K562 (cell line): Measurements from ENCODE around the gene ARHGEF7. TPM values are rescaled to one million over a fixed set of nuclear protein-coding genes. Genes with fewer than 3 reads are reported as not detected.

Source experiments
- ATAC-seq: fragments of 200-7000 bp; cut with Tn5 transposase; 3 replicates; pipeline ENCODE4 v1.9.1; 2020; ENCODE audit warnings: moderate library complexity
- BruUV-seq: library from RNA; stranded (reverse); fragments of 400-500 nt; replicated peaks from 2 replicates; lab custom pipeline; 2021; lab: Mats Ljungman, UMichigan
- CTCF ChIA-PET: fragments of 300-600 bp; formaldehyde crosslinking; extraction: SDS; loops from one replicate; lab custom pipeline; 2021; ENCODE audit warnings: low intra/inter-chr PET ratio; lab: Yijun Ruan, JAX
- POLR2A ChIA-PET: fragments of 300-600, 350-650 bp; sonication (Branson Sonifier 250); formaldehyde crosslinking; extraction: SDS; loops from one replicate; lab custom pipeline; 2021; ENCODE audit warnings: antibody characterized with exemption, inconsistent platforms; lab: Yijun Ruan, JAX
- DNase-seq, 4 experiments: peaks; one replicate each; pipeline versions ENCODE4 v3.0.0 to v3.0.0-alpha.2; 2011 to 2018; ENCODE audit warnings: low spot score in 3 of 4, mixed read lengths in 3 of 4; ENCODE audit errors: extremely low read depth in 1 of 4
- FAIRE-seq: peaks from 2 replicates; lab custom pipeline; 2011; peaks lifted over from hg19 to GRCh38; lab: Jason Lieb, UNC
- H2AFZ ChIP-seq: 2 replicates; pipeline ENCODE4 v1.6.0; 2011; ENCODE audit warnings: low read depth, low read length, control low read depth, inconsistent platforms
- H3K27ac ChIP-seq: fragments of 200-600 bp; 3 replicates; pipeline ENCODE4 v1.8.0; 2011; ENCODE audit warnings: low read depth, mild to moderate bottlenecking, control low read depth, inconsistent platforms, low read length, moderate library complexity, mixed read lengths; ENCODE audit errors: extremely low read depth
- H3K27me3 ChIP-seq, 2 experiments: fragments of 300-600 bp in 1 of 2; 2 replicates in 1 of 2; 3 replicates in 1 of 2; pipeline versions ENCODE4 v1.6.0 to v1.8.0; 2011; ENCODE audit warnings: inconsistent platforms in 2 of 2, low read length in 2 of 2, mild to moderate bottlenecking in 1 of 2, mixed read lengths in 1 of 2, moderate library complexity in 1 of 2; ENCODE audit not compliant: control insufficient read depth in 2 of 2, insufficient read depth in 2 of 2
- H3K36me3 ChIP-seq: fragments of 300-600 bp; 3 replicates; pipeline ENCODE4 v1.8.0; 2011; ENCODE audit warnings: mild to moderate bottlenecking, low read length, inconsistent platforms; ENCODE audit not compliant: control insufficient read depth, insufficient read depth
- H3K4me1 ChIP-seq, 2 experiments: fragments of 200-600 bp in 1 of 2; replicated peaks in 1 of 2; 2 replicates in 1 of 2; 3 replicates in 1 of 2; pipeline versions ENCODE4 v1.5.1 to v1.8.0; 2011; ENCODE audit warnings: inconsistent platforms in 2 of 2, low read length in 2 of 2, mild to moderate bottlenecking in 1 of 2, mixed read lengths in 1 of 2, moderate library complexity in 1 of 2; ENCODE audit not compliant: control insufficient read depth in 2 of 2, insufficient read depth in 2 of 2
- H3K4me2 ChIP-seq: 2 replicates; pipeline ENCODE4 v1.6.1; 2011; ENCODE audit warnings: low read length, control low read depth, inconsistent platforms, mixed read lengths; ENCODE audit not compliant: insufficient read depth
- H3K4me3 ChIP-seq: fragments of 200-600 bp; sonication (generic), shearing (Covaris generic); 2 replicates; pipeline ENCODE4 v1.5.1; 2016; ENCODE audit warnings: control low read depth, inconsistent platforms
- H3K79me2 ChIP-seq: fragments of 200-600 bp; 3 replicates; pipeline ENCODE4 v1.8.0; 2011; ENCODE audit warnings: low read length, inconsistent platforms; ENCODE audit not compliant: control insufficient read depth, insufficient read depth
- H3K9ac ChIP-seq, 2 experiments: 2 replicates each; pipeline versions ENCODE4 v1.6.0 to v1.6.1; 2011; ENCODE audit warnings: low read depth in 2 of 2, low read length in 2 of 2, control low read depth in 1 of 2, inconsistent platforms in 1 of 2, mild to moderate bottlenecking in 1 of 2, mixed read lengths in 1 of 2; ENCODE audit not compliant: insufficient read depth in 1 of 2
- H3K9me1 ChIP-seq: one replicate; pipeline ENCODE4 v1.6.0; 2011; ENCODE audit warnings: inconsistent platforms, mild to moderate bottlenecking, low read length, moderate library complexity; ENCODE audit not compliant: control insufficient read depth, insufficient read depth
- H3K9me3 ChIP-seq: replicated peaks from 2 replicates; pipeline ENCODE4 v1.5.1; 2011; ENCODE audit warnings: low read depth, low read length, inconsistent platforms; ENCODE audit not compliant: control insufficient read depth, insufficient read depth
- H4K20me1 ChIP-seq: replicated peaks from 2 replicates; pipeline ENCODE4 v1.6.1; 2011; ENCODE audit warnings: low read length, inconsistent platforms, mixed read lengths; ENCODE audit not compliant: control insufficient read depth, insufficient read depth
- ARNT ChIP-seq, 2 experiments: fragments of 450-650 bp; IDR thresholded peaks; 2 replicates each; pipeline ENCODE4 v1.6.1; 2016; ENCODE audit warnings: mild to moderate bottlenecking in 1 of 2
- CBX5 ChIP-seq: IDR thresholded peaks from 2 replicates; pipeline ENCODE4 v1.6.1; 2014; ENCODE audit warnings: low read depth, borderline replicate concordance
- CBX8 ChIP-seq: fragments of 200-600 bp; sonication (generic); IDR thresholded peaks from 2 replicates; pipeline ENCODE4 v1.6.1; 2012; ENCODE audit warnings: borderline replicate concordance, mixed run types, low read depth, mild to moderate bottlenecking, moderate library complexity, mixed read lengths, low read length, control low read depth, inconsistent platforms; ENCODE audit not compliant: poor library complexity, severe bottlenecking; ENCODE audit errors: extremely low read depth
- DMBX1 ChIP-seq: fragments of 250-450 bp; sonication (Bioruptor Pico); IDR thresholded peaks from 2 replicates; pipeline ENCODE4 v1.8.0; 2022; ENCODE audit warnings: inconsistent platforms, mild to moderate bottlenecking, moderate library complexity, borderline replicate concordance
- GABPA ChIP-seq: fragments of 200-800 bp; sonication (Bioruptor generic); conservative IDR thresholded peaks from 2 replicates; pipeline ENCODE4 v1.6.1; 2016; ENCODE audit warnings: low read depth, missing genetic modification characterization, missing compliant biosample characterization
- MTA1 ChIP-seq: fragments of 450-650 bp; IDR thresholded peaks from 2 replicates; pipeline ENCODE4 v1.6.1; 2017; ENCODE audit warnings: borderline replicate concordance
- POU5F1 ChIP-seq: fragments of 150-350 bp; IDR thresholded peaks from 2 replicates; pipeline ENCODE4 v1.6.1; 2014; ENCODE audit warnings: borderline replicate concordance, low read length, low read depth, mild to moderate bottlenecking; ENCODE audit not compliant: partially characterized antibody
- RBM15 ChIP-seq: fragments of 200-400 bp; formaldehyde crosslinking; IDR thresholded peaks from 2 replicates; pipeline ENCODE4 v1.6.1; 2018; ENCODE audit warnings: mild to moderate bottlenecking, low read length, moderate library complexity; ENCODE audit not compliant: insufficient read depth
- SRSF7 ChIP-seq: fragments of 200-400 bp; formaldehyde crosslinking; optimal IDR thresholded peaks from 2 replicates; pipeline ENCODE3; 2017; ENCODE audit warnings: mild to moderate bottlenecking, low read depth, low read length
- ZNF121 ChIP-seq: sonication (generic); formaldehyde crosslinking; conservative IDR thresholded peaks from 2 replicates; pipeline ENCODE4 v1.8.0; 2022; ENCODE audit warnings: missing genetic modification reagents
- ZNF395 ChIP-seq: fragments of 200-800 bp; sonication (Bioruptor generic); IDR thresholded peaks from 2 replicates; pipeline ENCODE4 v1.6.1; 2017; ENCODE audit warnings: missing genetic modification characterization, missing compliant biosample characterization
- WGBS: fragments of 100-300 bp; shearing (Covaris generic); methylation state at CpG from one replicate; pipeline ENCODE4 v1.1.6; 2016; ENCODE audit warnings: low coverage, mixed read lengths; ENCODE audit not compliant: insufficient coverage; ENCODE audit errors: missing lambda C conversion rate; 5-methylcytosine and 5-hydroxymethylcytosine counted together
- in situ Hi-C: fragments of 300-500 bp; cut with MboI; formaldehyde crosslinking; loops from 4 replicates; pipeline ENCODE4 v1.15.0; 2018; ENCODE audit warnings: inconsistent platforms, mixed read lengths
- intact Hi-C: fragments of 100-400 bp; cut with micrococcal nuclease; formaldehyde crosslinking; loops from 2 replicates; pipeline ENCODE4 v1.14.2; 2022
- polyA plus RNA-seq, 8 experiments: library from polyadenylated mRNA; depleted of rRNA in 4 of 8; stranded (reverse) in 5 of 8; unstranded in 3 of 8; fragments of >200 nt; fragmentation: Nextera tagmentation in 2 of 8; fragmentation: Illumina TruSeq in 1 of 8; extraction: Ambion mirVana in 2 of 8; extraction: Trizol in 1 of 8; gene quantifications; 2 replicates each; pipeline versions ENCODE4 v1.2.1 to v1.2.3, GENCODE V29; 2011 to 2014; ENCODE audit warnings: inconsistent platforms in 1 of 8, missing spikeins in 1 of 8
- total RNA-seq, 7 experiments: library from RNA; depleted of rRNA in 6 of 7; stranded (reverse); fragments of >200 nt in 6 of 7; fragmentation: Illumina TruSeq in 2 of 7; extraction: Trizol in 2 of 7; gene quantifications; 2 replicates each; pipeline versions ENCODE4 v1.2.1 to v1.2.3, GENCODE V29; 2011 to 2021; ENCODE audit warnings: low replicate concordance in 1 of 7

The ARHGEF7 gene
- total and polyA plus RNA-seq, 9 of the 15 experiments (the other 6 are each of a cell fraction or from before 2014, with no cell fraction given), result 2.1 to 26.8 (median 17.5) TPM

GRCh38 chr13:111140562-111141105, 25.5 kb downstream of the ARHGEF7 start:
- no peaks in the 10 kb centered on the region for H3K36me3 ChIP-seq
- no peak for DNase-seq
- H3K4me3 ChIP-seq, result no peak overlapping the region
- H3K9ac ChIP-seq, result no peak overlapping the region
- no peak for FAIRE-seq
- H3K9me1 ChIP-seq, result no peaks in the 10 kb centered on the region
- 2% methylated on average over 6 of the region's 6 CpGs for WGBS
- POLR2A ChIA-PET, result no interaction called here
- no peaks in the 10 kb centered on the region for H3K9me3 ChIP-seq
- no peak overlapping the region for H3K4me2 ChIP-seq
- no peak overlapping the region for H2AFZ ChIP-seq
- no peaks in the 10 kb centered on the region for H4K20me1 ChIP-seq
- CTCF ChIA-PET, result no interaction called here
- H3K79me2 ChIP-seq, result no peaks in the 10 kb centered on the region
- BruUV-seq, result no TSS peak
- ATAC-seq, result no peak
- H3K4me1 ChIP-seq, result no peaks in the 10 kb centered on the region
- no peak overlapping the region for H3K27ac ChIP-seq
- TF ChIP-seq CBX8, result no peak
- TF ChIP-seq ZNF121, result peak; percentile 57
- H3K27me3 ChIP-seq, result peaks cover 32 to 34% of the 10 kb centered on the region in 2 experiments
- in situ Hi-C loops, result no loop called here
- intact Hi-C loops, result no loop called here

- no CpG with 5 or more reads among the region's 1 CpG for WGBS
- H3K27ac ChIP-seq, result no peak overlapping the region
- ATAC-seq (no peak), FAIRE-seq (no peak), DNase-seq (no peak)
- POLR2A ChIA-PET, result no interaction called here
- no peak overlapping the region for H3K4me3 ChIP-seq
- no peaks in the 10 kb centered on the region for H3K9me3 ChIP-seq
- CTCF ChIA-PET, result no interaction called here
- intact Hi-C loops, result no loop called here
- H4K20me1 ChIP-seq, result no peaks in the 10 kb centered on the region
- no peak overlapping the region for H3K9ac ChIP-seq
- H3K27me3 ChIP-seq, result peaks cover 34 to 38% of the 10 kb centered on the region in 2 experiments
- no peaks in the 10 kb centered on the region for H3K4me1 ChIP-seq
- no peak overlapping the region for H2AFZ ChIP-seq
- H3K4me2 ChIP-seq, result no peak overlapping the region
- BruUV-seq, result no TSS peak
- no peaks in the 10 kb centered on the region for H3K9me1 ChIP-seq
- in situ Hi-C loops, result no loop called here
- no peaks in the 10 kb centered on the region for H3K36me3 ChIP-seq
- H3K79me2 ChIP-seq, result no peaks in the 10 kb centered on the region
- TF ChIP-seq RBM15 (no peak), ARNT (IDR thresholded peaks at IDR 0.05) (no peak), CBX5 (no peak), ZNF395 (CRISPR knock-in tag) (no peak), POU5F1 (no peak), SRSF7 (no peak), MTA1 (no peak), DMBX1 (CRISPR knock-in tag) (no peak), GABPA (tag) (no peak)
Observed at GRCh38 chr13:111142472-111142871, 27.4 kb downstream of the ARHGEF7 start.
